ENCODE results near the gene USP32.
"Not testable (repeated sequence)": the region's sequence is repeated elsewhere in the genome, so short reads cannot be mapped to it uniquely, and the experiment has no call there.

The USP32 gene

GRCh38 chr17:60318326-60318725 lies 73.6 kb downstream of the USP32 start:
- DNase-seq, result no peak
- in situ Hi-C loops (cut with MboI; ENCODE audit: low pct_unique_long_range_greater_than_20kb, low sequenced_read_pairs), result no loop called here

DNA sequence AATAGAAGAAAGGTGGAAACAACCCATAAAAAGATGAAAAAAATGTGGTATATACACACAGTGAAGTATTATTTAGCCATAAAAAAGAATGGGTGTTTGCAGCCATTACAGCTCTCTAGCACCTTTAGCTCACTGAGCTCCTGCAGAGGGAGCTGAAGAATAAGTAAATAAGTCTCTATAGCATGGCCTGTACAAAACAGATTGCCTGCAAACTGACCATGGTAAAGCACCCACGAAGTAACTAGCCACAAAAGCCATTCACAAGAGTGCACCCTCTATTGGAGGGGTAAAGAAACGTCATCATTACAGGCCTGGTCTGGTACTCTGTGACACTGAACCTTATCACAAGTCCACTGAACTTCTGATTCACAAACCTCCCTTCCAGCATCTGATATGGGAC lies 76.3 kb downstream of the USP32 start:
- in situ Hi-C loops (cut with MboI; ENCODE audit: low pct_unique_long_range_greater_than_20kb, low sequenced_read_pairs), result no loop called here
- DNase-seq, result peak; percentile 33

DNA sequence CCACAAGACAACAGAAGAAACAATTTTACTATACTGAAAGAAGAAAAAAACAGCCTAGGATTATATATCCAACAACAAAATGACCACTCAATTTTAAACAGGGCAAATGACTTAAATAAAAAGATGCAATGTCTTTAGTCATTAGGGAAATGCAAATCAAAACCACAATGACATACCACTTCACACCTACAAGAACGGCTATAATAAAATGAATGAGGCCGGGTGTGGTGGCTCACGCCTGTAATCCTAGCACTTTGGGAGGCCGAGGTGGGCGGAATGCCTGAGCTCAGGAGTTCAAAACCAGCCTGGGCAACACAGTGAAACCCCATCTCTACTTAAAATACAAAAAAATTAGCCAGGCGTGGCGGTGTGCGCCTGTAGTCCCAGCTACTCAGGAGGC lies 77.0 kb downstream of the USP32 start:
- in situ Hi-C loops (cut with MboI; ENCODE audit: low pct_unique_long_range_greater_than_20kb, low sequenced_read_pairs); DNase-seq: not testable (repeated sequence)

DNA sequence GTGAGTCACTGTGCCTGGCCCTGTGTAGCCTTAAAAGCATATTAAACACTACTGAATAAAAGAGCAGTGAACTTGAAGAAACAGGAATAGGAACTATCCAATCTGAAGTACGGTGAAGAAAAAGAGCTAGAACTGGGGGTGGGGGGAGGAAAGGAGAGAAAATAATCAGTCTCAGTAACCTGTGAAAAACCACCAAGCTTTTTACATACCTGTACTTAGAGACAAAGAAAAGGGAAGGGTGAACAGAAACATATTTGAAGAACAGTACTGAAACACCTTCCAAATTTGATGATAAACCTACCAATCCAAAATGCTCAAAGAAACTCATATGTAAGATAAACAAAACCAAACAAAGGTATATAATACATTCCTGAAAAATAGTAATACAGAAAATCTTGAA lies 77.5 kb downstream of the USP32 start:
- no peak for DNase-seq
- in situ Hi-C loops (cut with MboI; ENCODE audit: low pct_unique_long_range_greater_than_20kb, low sequenced_read_pairs), result no loop called here

DNA sequence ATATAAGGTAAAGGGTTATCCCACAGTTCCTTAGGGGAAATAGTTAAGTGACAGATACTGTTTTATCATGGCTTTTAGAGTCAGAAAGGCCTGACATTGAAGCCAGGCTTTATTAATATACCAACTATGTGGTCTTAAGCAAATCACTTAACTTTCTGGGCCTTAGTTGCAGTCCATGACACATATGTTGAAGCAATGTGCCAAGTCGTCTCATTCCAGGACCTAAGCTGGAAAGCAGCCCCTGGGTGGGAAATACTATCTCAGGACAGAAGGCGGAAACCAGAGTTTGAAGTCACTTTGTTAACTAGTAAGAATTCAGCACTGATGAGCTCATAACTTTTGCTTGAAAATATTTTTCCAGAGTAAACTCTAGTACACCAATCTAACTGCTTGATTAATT lies 80.0 kb downstream of the USP32 start:
- no peak for DNase-seq

DNA sequence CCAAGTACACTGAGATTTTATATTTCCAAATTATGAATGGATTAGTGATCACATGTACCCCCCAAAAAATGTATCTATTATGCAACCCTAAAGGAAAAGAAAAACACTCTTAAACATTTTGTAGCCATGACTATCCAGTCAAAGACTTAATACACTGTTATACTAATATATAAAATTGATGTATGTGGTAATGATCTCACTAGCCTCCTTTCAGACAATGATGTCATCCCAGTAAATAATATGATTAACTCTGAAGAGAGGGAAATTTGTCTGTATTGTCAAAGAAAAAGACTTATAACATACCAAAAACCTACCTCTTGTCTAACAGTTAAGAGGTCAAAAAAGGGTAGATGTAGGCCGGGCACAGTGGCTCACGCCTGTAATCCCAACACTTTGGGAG lies 80.7 kb downstream of the USP32 start:
- no peak for DNase-seq
- in situ Hi-C loops (cut with MboI; ENCODE audit: low pct_unique_long_range_greater_than_20kb, low sequenced_read_pairs), result no loop called here

More for the DNA sequence above, 80.0 kb downstream of the USP32 start:
- in situ Hi-C loops (cut with MboI; ENCODE audit: low pct_unique_long_range_greater_than_20kb, low sequenced_read_pairs), result no loop called here

GRCh38 chr17:60305141-60305540 lies 86.8 kb downstream of the USP32 start:
- in situ Hi-C loops (cut with MboI; ENCODE audit: low pct_unique_long_range_greater_than_20kb, low sequenced_read_pairs), result no loop called here
- DNase-seq, result peak; percentile 77

GRCh38 chr17:60304502-60304901 lies 87.4 kb downstream of the USP32 start:
- DNase-seq, result no peak
- in situ Hi-C loops (cut with MboI; ENCODE audit: low pct_unique_long_range_greater_than_20kb, low sequenced_read_pairs), result no loop called here

DNA sequence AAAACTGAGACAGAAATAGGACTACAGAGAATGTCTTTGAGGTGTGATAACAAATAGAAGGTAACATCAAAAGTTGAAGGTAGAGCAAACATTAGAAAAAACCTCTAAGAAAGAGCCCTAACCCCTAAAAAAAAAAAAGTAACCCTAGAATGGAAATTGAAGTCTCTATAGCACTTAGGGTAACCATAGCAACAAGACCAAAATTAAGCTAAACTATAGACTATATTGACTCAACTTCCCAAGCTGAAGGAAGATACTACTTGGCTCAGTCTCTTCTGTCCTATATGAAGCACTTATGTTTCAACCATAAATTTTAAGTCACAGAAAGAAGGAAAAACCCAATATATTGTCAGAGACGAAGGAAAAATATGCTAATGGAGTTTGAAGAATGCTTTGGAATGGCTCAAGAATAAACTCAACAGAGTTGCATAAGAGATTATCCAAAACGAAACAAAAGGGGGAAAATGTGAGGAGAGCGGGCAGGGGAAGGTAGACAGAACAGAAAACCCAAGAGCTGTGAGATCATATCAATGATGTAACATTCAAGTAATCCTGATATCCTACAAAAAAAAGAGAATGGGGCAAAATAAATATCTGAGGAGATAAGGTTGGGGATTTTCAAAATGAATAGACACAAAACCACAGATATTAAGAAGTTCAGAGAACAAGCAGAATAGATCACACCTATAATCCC lies 88.4 kb downstream of the USP32 start:
- DNase-seq, result no peak
- in situ Hi-C loops (cut with MboI; ENCODE audit: low pct_unique_long_range_greater_than_20kb, low sequenced_read_pairs), result no loop called here

GRCh38 chr17:60301649-60302048 lies 90.3 kb downstream of the USP32 start:
- DNase-seq, result peak; percentile 44
- in situ Hi-C loops (cut with MboI; ENCODE audit: low pct_unique_long_range_greater_than_20kb, low sequenced_read_pairs), result no loop called here

DNA sequence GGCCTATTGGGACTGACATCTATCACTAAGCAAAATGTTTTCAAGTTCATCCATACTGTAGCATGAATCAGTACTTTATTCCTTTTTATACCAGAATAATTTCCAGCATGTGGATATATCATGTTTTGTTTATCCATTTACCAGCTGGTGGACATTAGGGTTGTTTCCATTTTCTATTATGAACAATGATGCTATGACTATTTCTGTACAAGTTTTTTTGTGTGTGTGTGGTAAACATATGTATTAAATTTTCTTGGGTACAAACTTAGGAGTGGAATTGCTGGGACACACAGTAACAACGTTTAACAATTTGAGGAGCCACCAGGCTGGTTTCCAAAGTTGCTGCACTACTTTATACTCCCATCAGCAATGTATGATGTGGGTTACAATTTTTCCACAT lies 91.0 kb downstream of the USP32 start:
- no peak for DNase-seq
- in situ Hi-C loops (cut with MboI; ENCODE audit: low pct_unique_long_range_greater_than_20kb, low sequenced_read_pairs), result no loop called here

GRCh38 chr17:60300011-60300410 lies 91.9 kb downstream of the USP32 start:
- DNase-seq, result no peak
- in situ Hi-C loops (cut with MboI; ENCODE audit: low pct_unique_long_range_greater_than_20kb, low sequenced_read_pairs), result no loop called here

GRCh38 chr17:60297760-60298401 lies 94.1 kb downstream of the USP32 start:
- in situ Hi-C loops (cut with MboI; ENCODE audit: low pct_unique_long_range_greater_than_20kb, low sequenced_read_pairs), result no loop called here
- no peak for DNase-seq

- in situ Hi-C loops (cut with MboI; ENCODE audit: low pct_unique_long_range_greater_than_20kb, low sequenced_read_pairs), result no loop called here
- DNase-seq, result no peak
Observed at GRCh38 chr17:60296177-60296576, 95.8 kb downstream of the USP32 start.

GRCh38 chr17:60293580-60294335 lies 98.2 kb downstream of the USP32 start:
- in situ Hi-C loops (cut with MboI; ENCODE audit: low pct_unique_long_range_greater_than_20kb, low sequenced_read_pairs), result no loop called here
- DNase-seq, result no peak

DNA sequence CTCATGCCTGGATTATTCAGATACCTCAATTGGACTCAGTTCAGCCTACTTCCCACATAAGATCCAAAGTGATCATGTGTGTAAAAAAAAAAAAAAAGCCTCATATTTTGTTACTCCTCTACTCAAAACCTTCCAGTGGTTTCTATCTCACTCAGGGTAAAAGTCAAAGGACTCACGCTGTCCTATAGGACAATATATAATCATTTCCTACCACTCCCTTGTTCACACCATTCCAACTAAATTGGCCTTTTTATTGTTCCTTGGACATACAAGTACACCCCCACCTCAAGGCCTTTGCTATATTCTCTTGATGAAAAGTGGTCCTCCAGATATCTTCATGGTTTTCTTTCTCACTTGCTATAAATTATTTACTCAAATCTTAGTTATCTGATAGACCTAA lies 99.2 kb downstream of the USP32 start:
- in situ Hi-C loops (cut with MboI; ENCODE audit: low pct_unique_long_range_greater_than_20kb, low sequenced_read_pairs), result no loop called here
- no peak for DNase-seq

DNA sequence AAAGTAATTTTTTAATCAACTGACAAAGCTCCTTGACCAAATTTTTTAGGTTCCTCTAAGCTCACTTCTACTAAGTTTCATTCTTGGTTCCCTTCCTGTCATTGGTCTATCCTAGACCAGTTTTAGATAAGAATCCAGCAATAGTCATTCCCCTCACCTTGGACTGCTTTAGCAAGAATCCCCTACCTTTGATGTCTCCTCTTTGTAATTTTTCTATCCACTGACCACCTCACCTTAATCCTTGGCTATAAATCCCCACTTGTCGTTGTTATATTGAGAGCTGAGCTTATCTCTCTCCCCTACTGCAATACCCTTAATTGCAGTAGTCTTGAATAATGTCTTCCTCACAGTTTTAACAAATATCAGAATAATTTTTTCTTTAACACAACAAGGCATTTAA lies 107.2 kb downstream of the USP32 start:
- in situ Hi-C loops (cut with MboI; ENCODE audit: low pct_unique_long_range_greater_than_20kb, low sequenced_read_pairs), result no loop called here
- DNase-seq, result no peak

- in situ Hi-C loops (cut with MboI; ENCODE audit: low pct_unique_long_range_greater_than_20kb, low sequenced_read_pairs), result no loop called here
Observed at GRCh38 chr17:60283816-60284215, 108.1 kb downstream of the USP32 start.

DNA sequence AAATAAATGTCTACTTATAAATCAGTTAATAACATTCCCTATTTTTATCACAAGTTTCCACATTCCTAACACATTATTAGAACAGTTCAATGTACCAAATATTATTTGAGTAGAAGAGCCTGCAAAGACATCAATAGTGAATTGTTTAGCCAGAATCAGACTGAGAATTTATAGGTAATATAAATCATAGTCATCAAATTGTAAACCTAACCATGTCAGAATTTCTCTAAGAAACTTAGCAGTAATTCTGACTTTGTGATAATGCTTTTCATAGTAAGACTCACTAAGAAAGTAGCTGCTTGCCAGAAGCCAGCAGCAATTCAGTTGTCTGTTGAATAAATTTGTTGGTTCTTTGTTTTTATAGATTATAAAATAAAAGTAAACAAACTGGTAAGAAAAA lies 111.3 kb downstream of the USP32 start:
- no peak for DNase-seq
- in situ Hi-C loops (cut with MboI; ENCODE audit: low pct_unique_long_range_greater_than_20kb, low sequenced_read_pairs), result no loop called here

More at GRCh38 chr17:60283816-60284215, 108.1 kb downstream of the USP32 start:
- no peak for DNase-seq

GRCh38 chr17:60278237-60278636 lies 113.7 kb downstream of the USP32 start:
- DNase-seq, result no peak
- in situ Hi-C loops (cut with MboI; ENCODE audit: low pct_unique_long_range_greater_than_20kb, low sequenced_read_pairs), result no loop called here

All from KBM-7 (cell line).